Heart left ventricle (tissue), 16 donors: ENCODE measurements around the gene DCAF4. TPM values are rescaled to one million over a fixed set of nuclear protein-coding genes. Genes with fewer than 3 reads are reported as not detected.
A peak's percentile ranks its signal among the peaks of the same experiment; 100 is the strongest.

ENCODE experiments used
- ATAC-seq, 4 donors: fragments of 200-7000 bp; cut with Tn5 transposase; one replicate each; pipeline ENCODE4 v1.9.1; 2020 to 2022; ENCODE audit warnings: moderate library complexity in 4 of 4, mild to moderate bottlenecking in 3 of 4, moderate number of reproducible peaks in 1 of 4
- DNase-seq, 5 donors: peaks; one replicate each; pipeline ENCODE4 v3.0.0-alpha.2; 2020
- H3K27ac ChIP-seq, 12 donors: fragments of 200-600 bp; sonication (generic) in 4 of 12; one replicate each; pipeline versions ENCODE4 v1.5.0 to v1.8.0; 2016 to 2022; ENCODE audit warnings: mild to moderate bottlenecking in 2 of 12
- H3K27me3 ChIP-seq, 9 donors: fragments of 200-600 bp; sonication (generic) in 2 of 9; one replicate each; pipeline versions ENCODE4 v1.5.1 to v1.8.0; 2016 to 2022; ENCODE audit warnings: mild to moderate bottlenecking in 3 of 9
- H3K36me3 ChIP-seq, 9 donors: fragments of 200-600 bp; sonication (generic) in 2 of 9; one replicate each; pipeline versions ENCODE4 v1.5.0 to v1.8.0; 2018 to 2022; ENCODE audit warnings: mild to moderate bottlenecking in 2 of 9
- H3K4me1 ChIP-seq, 12 donors: fragments of 200-600 bp; sonication (generic) in 4 of 12; one replicate each; pipeline versions ENCODE4 v1.5.0 to v1.8.0; 2016 to 2022; ENCODE audit warnings: mild to moderate bottlenecking in 3 of 12
- H3K4me3 ChIP-seq, 12 donors: fragments of 200-600 bp; sonication (generic) in 4 of 12; one replicate each; pipeline versions ENCODE4 v1.5.0 to v1.8.0; 2017 to 2022; ENCODE audit warnings: mild to moderate bottlenecking in 9 of 12, moderate library complexity in 4 of 12
- H3K9me3 ChIP-seq, 12 donors: fragments of 200-600 bp; sonication (generic) in 4 of 12; one replicate each; pipeline versions ENCODE4 v1.5.0 to v1.8.0; 2016 to 2022; ENCODE audit warnings: mild to moderate bottlenecking in 1 of 12
- POLR2A ChIP-seq, 2 donors: fragments of 450-650 bp; IDR thresholded peaks; one replicate each; pipeline ENCODE4 v1.6.1; 2017; ENCODE audit warnings: antibody characterized with exemption in 2 of 2, mild to moderate bottlenecking in 2 of 2, moderate library complexity in 2 of 2
- WGBS, 4 donors: extraction: QIAGEN DNeasy Blood & Tissue Kit in 2 of 4; methylation state at CpG; one replicate each; pipeline versions ENCODE4 v1.1.5 to v1.1.7; 2013 to 2018; 5-methylcytosine and 5-hydroxymethylcytosine counted together
- intact Hi-C, 10 donors: fragments of 100-400 bp; cut with DNase I; formaldehyde crosslinking; loops; one replicate each; pipeline versions ENCODE4 v1.11.1 to v1.14.2; 2022
- polyA plus RNA-seq, 2 donors: library from polyadenylated mRNA; stranded (reverse); fragments of 200-250 nt; gene quantifications; one replicate each; pipeline ENCODE4 v1.2.3, GENCODE V29; 2013
- total RNA-seq, 9 donors: library from RNA; depleted of rRNA in 2 of 9; stranded (reverse); fragments of >200 nt in 2 of 9; fragmentation: NEBNext Ultra II Directional in 3 of 9; extraction: Animal tissue kit (Norgen Biotek cat#: 25700) in 3 of 9; gene quantifications; one replicate each; pipeline versions ENCODE4 v1.1.0 to v1.2.4, GENCODE V29; 2016 to 2023
- TF ChIP-seq, protein P1 (sequence below), 12 donors: fragments of 200-600 bp; sonication (generic) in 4 of 12; IDR thresholded peaks; one replicate each; pipeline versions ENCODE4 v1.5.0 to v1.8.0; 2018 to 2022; ENCODE audit warnings: antibody characterized with exemption in 12 of 12, mild to moderate bottlenecking in 5 of 12
- donor health status: ischemic (EF 13 %, LVEDD 7.1; RV severe dilation, severe dysfunction).
- donor health status: healthy with polysubstance abuse.
- donor health status: DM: no; HTN: yes; CAD: no.
- donor health status: DM: no; HTN: no; CAD: no.
- donor health status: ischemic (EF 25% LVEDD 6.9; RV normal size, moderate dysfunction).
- donor health status: ischemic (EF 25% LVEDD 5.7; RV mildly dilated, moderate dysfunction).
- donor health status: healthy.
- donor health status: DM: yes; HTN: yes; CAD: no.
- donor health status: ischemic (EF 35%, LVEDD 5.7; RV mildly dilated, moderate dysfunction).
- donor health status: nonischemic (EF 11% LVEDD 7.7; RV severe dilation, severe dysfunction).
- donor health status: DM: yes; HTN: yes; CAD: no.
- donor health status: PGD.
- donor health status: ischemic (EF 29% LVEDD 5.4; RV normal size, mild dysfunction).
- donor health status: nonischemic (EF 23%, LVEDD 6.1; RV moderate dilation, normal function).

The DCAF4 gene
- total and polyA plus RNA-seq, 11 donors: 2.4 to 13.1 (median 8.6) TPM

DNA sequence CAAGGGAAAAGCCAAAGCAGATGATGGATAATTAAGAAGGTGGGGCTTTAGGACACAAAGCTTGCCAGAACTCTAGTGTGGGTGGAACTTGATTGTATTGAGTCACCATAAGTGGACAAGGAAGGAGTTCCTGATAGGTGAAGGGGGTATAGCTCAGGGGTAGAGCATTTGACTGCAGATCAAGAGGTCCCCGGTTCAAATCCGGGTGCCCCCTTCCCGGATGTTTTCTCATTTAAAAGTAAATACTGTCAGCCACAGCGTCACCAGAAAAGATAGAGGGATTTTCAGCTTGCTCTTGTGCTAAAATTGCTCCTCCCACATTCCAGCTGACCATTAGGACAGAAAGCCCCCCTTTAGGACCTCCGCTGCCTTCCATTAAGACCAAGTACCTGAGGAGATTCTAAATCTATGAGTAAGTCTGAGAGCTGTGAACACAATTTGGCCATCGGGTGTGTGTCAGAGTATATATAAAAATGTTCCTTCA lies 36.6 kb downstream of the DCAF4 start:
- H3K36me3 ChIP-seq: peaks cover 0 to 35% (median 21%) of the 10 kb centered on the region in 9 donors
- intact Hi-C loops: no loop called here
- no peaks in the 10 kb centered on the region for H3K4me1 ChIP-seq
- H3K27me3 ChIP-seq: no peaks in the 10 kb centered on the region
- no peak overlapping the region for H3K27ac ChIP-seq
- no peak overlapping the region for H3K4me3 ChIP-seq
- H3K9me3 ChIP-seq: no peaks in the 10 kb centered on the region
- ATAC-seq (peak in 1 of 4 donors; percentile 41), DNase-seq (no peak)
- TF ChIP-seq, protein P1, sequence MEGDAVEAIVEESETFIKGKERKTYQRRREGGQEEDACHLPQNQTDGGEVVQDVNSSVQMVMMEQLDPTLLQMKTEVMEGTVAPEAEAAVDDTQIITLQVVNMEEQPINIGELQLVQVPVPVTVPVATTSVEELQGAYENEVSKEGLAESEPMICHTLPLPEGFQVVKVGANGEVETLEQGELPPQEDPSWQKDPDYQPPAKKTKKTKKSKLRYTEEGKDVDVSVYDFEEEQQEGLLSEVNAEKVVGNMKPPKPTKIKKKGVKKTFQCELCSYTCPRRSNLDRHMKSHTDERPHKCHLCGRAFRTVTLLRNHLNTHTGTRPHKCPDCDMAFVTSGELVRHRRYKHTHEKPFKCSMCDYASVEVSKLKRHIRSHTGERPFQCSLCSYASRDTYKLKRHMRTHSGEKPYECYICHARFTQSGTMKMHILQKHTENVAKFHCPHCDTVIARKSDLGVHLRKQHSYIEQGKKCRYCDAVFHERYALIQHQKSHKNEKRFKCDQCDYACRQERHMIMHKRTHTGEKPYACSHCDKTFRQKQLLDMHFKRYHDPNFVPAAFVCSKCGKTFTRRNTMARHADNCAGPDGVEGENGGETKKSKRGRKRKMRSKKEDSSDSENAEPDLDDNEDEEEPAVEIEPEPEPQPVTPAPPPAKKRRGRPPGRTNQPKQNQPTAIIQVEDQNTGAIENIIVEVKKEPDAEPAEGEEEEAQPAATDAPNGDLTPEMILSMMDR (IDR thresholded peaks at IDR 0.05): no peak
- TF ChIP-seq POLR2A (IDR thresholded peaks at IDR 0.05): no peak
- 58 to 70% (median 66%) methylated on average over 6 of the region's 6 CpGs for WGBS, 4 donors

DNA sequence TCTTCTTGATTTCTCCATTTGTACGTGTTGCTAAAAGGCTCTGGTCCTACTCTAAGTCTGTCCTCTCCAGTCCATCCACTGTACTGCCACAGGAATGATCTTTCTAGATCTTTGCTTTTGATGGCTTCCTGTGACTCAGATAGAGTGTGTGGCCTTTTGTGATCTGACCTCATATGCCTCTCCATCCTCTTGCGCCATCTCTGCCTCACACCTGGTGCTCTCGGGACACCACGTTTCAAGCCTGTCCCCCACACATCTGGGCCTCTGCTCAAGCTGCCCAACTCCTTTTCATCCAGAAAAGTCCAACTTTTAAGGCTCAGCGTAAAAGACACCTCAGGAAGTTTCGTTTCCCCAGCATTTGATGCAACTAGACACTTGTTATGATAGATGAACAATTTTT lies 39.0 kb downstream of the DCAF4 start:
- Histone ChIP-seq H3K27ac (no peak overlapping the region), H3K4me3 (no peak overlapping the region), H3K27me3 (no peaks in the 10 kb centered on the region), H3K4me1 (no peaks in the 10 kb centered on the region), H3K9me3 (no peaks in the 10 kb centered on the region), H3K36me3 (peaks cover 0 to 34% (median 22%) of the 10 kb centered on the region in 9 donors)
- ATAC-seq: no peak
- no peak for DNase-seq
- 79 to 91% (median 87%) methylated on average over 6 of the region's 6 CpGs for WGBS, 4 donors
- no peak for TF ChIP-seq POLR2A (IDR thresholded peaks at IDR 0.05)
- TF ChIP-seq, protein P1 (IDR thresholded peaks at IDR 0.05): no peak
- intact Hi-C loops: no loop called here

GRCh38 chr14:72966038-72966437 lies 39.8 kb downstream of the DCAF4 start:
- no peak for ATAC-seq
- Histone ChIP-seq H3K27ac (no peak overlapping the region), H3K4me1 (no peaks in the 10 kb centered on the region), H3K27me3 (no peaks in the 10 kb centered on the region), H3K36me3 (peaks cover 0 to 36% (median 27%) of the 10 kb centered on the region in 9 donors), H3K4me3 (no peak overlapping the region), H3K9me3 (no peaks in the 10 kb centered on the region)
- TF ChIP-seq, protein P1 (IDR thresholded peaks at IDR 0.05): no peak
- TF ChIP-seq POLR2A (IDR thresholded peaks at IDR 0.05): no peak
- no peak for DNase-seq
- WGBS, 4 donors: 89 to 94% (median 92%) methylated on average over 6 of the region's 6 CpGs
- intact Hi-C loops: no loop called here

GRCh38 chr14:72968316-72968715 lies 42.1 kb downstream of the DCAF4 start:
- TF ChIP-seq POLR2A (IDR thresholded peaks at IDR 0.05): no peak
- TF ChIP-seq, protein P1 (IDR thresholded peaks at IDR 0.05): no peak
- H3K27me3 ChIP-seq: no peaks in the 10 kb centered on the region
- no peak for ATAC-seq
- no peaks in the 10 kb centered on the region for H3K4me1 ChIP-seq
- H3K9me3 ChIP-seq: no peaks in the 10 kb centered on the region
- no peak overlapping the region for H3K27ac ChIP-seq
- WGBS, 4 donors: 88 to 98% (median 97%) methylated on average over 5 of the region's 5 CpGs
- no peak for DNase-seq
- intact Hi-C loops: no loop called here
- H3K36me3 ChIP-seq: peaks cover 0 to 58% (median 50%) of the 10 kb centered on the region in 9 donors
- no peak overlapping the region for H3K4me3 ChIP-seq
